Amygdala (tissue), 56 donors: ENCODE data around the gene VSIR.

Source experiments
- DNase-seq, 56 donors: peaks; one replicate each; lab custom pipeline; 2025; lab: John Stamatoyannopoulos, UW

The VSIR gene

GRCh38 chr10:71807557-71808510, 34.5 kb upstream of the VSIR start:
- DNase-seq = no peak

- DNase-seq = no peak
Observed at GRCh38 chr10:71806704-71807556, 33.6 kb upstream of the VSIR start.

DNA sequence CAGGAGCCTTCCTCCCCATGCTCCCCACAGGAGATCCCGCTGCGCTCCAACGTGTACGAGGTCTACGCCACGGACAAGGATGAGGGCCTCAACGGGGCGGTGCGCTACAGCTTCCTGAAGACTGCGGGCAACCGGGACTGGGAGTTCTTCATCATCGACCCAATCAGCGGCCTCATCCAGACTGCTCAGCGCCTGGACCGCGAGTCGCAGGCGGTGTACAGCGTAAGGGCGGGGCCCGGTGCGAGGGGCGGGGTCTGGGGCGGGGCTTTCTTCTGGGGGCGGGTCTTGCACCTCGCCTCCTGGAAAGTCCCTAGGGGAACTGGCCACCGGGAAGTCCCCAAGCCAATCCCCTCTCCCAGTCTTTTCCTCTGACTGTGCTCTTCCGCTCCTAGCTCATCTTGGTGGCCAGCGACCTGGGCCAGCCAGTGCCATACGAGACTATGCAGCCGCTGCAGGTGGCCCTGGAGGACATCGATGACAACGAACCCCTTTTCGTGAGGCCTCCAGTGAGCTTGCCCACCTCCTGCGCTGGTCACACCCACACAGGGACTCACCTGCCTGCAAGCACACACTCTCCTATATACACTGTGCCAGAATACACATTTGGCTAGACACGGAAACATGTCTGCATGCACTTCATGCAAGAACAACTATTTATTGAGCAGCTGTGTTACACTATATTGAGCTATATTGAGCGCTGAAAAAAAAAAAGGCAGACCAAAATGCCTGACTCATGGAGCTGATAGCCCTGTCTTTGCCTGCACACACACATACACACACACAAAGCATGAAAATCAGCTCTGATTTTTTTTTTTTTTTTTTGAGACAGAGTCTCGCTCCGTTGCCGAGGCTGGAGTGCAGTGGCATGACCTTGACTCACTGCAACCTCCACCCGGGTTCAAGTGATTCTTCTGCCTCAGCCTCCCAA, 32.7 kb upstream of the VSIR start:
- peak in 18 of 56 donors; percentile 9 to 61 (median 35) for DNase-seq

GRCh38 chr10:71804077-71804476, 30.8 kb upstream of the VSIR start:
- peak in 13 of 56 donors; percentile 12 to 70 (median 31) for DNase-seq

DNA sequence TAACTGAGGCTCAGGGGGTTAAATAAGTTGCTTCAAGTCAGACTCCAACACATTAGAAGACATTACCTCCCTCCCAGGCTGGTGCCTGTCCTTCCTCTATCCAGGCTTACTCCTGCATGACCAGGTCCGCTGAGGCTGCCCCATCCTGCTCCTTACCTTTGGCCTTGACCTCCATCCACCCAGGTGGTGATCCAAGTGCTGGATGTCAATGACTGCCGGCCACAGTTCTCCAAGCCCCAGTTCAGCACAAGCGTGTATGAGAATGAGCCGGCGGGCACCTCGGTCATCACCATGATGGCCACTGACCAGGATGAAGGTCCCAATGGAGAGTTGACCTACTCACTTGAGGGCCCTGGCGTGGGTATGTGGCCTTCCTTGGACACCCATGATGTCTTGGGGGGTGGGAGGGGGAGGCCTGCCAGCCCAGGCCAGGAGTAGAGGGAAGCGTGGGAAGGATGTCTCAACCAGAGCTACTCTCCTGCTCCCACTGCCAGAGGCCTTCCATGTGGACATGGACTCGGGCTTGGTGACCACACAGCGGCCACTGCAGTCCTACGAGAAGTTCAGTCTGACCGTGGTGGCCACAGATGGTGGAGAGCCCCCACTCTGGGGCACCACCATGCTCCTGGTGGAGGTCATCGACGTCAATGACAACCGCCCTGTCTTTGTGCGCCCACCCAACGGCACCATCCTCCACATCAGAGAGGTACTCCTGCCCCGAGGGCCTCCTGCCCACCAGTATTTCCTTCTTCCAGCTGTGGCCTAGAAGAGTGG, 29.6 kb upstream of the VSIR start:
- DNase-seq = no peak

- DNase-seq = no peak
Observed at GRCh38 chr10:71802235-71802634, 28.9 kb upstream of the VSIR start.

- no peak for DNase-seq
Observed at GRCh38 chr10:71801361-71801760, 28.0 kb upstream of the VSIR start.

GRCh38 chr10:71799608-71800453, 26.5 kb upstream of the VSIR start:
- no peak for DNase-seq

GRCh38 chr10:71799112-71799511, 25.8 kb upstream of the VSIR start:
- DNase-seq = no peak

- no peak for DNase-seq
Observed at GRCh38 chr10:71798308-71798624, 24.9 kb upstream of the VSIR start.

DNA sequence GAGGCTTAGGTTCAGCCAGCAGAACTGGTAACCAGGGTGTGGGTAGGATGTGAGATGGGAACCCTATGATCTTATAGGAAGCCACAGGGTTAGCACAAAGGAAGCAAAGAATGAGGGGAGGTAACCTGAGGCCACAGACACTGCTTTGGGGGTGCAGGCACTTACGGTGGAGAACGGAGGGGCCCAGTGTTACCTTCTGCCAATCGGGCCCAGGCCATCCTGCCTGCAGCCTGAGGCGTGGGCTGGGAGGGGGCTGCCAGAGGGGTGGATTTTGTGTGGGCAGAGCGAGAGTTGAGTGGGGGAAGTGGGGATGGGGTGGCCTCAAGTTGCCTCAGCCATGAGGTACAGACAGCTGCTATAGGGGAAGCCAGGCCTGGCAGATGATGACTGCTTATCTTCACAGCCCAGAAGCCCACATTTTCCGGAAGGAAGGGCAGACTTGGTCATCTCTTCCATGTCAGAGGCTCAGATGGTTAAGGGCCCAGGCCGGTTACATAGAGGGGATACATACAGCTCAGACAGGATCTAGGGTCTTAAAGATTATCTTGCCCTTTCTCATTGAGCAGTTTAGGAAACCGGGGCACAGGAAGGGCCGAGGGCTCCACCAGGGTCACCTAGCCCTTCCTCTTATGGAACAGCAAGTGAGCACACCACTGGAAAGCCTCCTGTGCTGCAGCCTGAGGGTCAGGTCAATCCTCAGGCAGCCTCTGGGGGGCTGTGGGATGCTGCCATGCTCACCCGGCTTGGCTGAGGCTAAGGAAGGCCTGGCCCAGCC, 24.4 kb upstream of the VSIR start:
- peak in 1 of 56 donors; percentile 11 for DNase-seq

DNA sequence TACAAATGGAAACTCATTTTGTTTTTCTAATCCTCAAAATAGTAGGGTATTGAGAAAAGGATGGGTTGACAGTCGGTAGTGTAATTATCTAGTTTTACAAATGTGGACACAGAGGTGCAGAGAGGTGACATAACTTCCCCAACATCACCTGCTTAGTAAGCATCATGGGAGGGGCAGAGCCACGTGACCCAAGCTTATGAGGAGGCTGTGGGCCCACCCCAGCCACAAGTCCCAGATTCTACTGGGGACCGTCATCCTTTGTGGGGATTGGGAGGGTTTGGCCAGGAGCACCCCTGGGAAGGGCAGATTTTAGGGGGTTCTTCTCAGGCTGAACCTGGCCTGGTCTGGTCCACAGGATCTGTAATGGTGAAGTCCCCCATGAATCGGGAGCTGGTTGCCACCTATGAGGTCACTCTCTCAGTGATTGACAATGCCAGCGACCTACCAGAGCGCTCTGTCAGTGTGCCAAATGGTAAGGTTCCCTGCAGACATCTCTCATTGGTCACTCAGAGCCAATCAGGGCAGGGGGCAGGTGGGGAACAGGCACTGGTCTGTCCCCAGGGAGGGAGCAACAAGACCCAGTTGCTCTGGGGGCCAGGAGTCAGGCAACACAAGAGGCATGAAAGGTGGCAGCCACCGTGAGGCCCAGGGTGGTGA, 23.6 kb upstream of the VSIR start:
- no peak for DNase-seq

- no peak for DNase-seq
Observed at GRCh38 chr10:71795248-71795647, 21.9 kb upstream of the VSIR start.

DNA sequence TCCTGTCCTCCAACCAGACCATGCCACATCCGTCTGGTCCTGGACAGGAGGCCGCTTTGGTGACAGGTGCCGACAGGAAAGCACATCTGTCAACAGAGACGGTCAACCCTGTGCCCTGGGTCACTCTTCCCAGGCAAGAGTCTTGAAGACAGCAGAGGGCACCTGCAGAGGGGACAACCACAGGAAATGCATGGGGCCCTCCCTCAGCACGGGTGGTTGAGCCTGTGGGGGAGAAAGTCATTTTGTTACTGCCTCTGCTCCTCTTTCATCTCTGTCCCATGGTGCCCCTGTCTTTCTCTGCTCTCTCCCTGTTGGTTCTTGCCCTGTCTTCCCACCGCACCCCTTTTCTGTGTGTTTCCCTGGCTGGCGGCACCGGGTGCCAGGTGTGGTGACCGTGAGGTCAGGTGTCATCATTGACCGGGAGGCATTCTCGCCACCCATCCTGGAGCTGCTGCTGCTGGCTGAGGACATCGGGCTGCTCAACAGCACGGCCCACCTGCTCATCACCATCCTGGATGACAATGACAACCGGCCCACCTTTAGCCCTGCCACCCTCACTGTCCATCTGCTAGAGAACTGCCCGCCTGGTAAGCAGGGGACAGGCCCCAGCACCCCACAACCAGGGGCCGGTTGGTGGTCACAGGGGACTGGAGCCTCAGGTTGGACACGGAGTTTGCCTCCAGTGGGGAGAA, 17.6 kb upstream of the VSIR start:
- DNase-seq = no peak

DNA sequence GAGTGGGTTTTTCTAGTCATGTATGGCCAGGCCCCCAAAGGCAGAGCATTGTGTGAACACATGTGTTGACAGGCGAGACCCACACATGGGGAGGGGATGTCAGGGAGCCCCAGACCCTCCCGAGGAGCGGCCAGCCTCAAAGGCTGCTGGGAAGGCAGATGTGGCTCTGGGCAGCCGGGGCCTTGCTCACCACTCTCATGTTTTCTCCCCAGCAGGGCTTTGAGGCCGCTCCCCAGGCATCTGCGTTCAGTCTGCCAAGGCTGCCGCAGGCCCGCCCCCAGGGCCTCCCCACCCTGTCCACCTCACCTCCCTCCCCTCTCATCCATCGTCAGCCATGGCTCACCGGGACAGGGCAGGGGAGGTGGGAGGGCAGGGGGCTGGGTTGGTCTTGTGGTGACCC, 16.6 kb upstream of the VSIR start:
- no peak for DNase-seq

DNA sequence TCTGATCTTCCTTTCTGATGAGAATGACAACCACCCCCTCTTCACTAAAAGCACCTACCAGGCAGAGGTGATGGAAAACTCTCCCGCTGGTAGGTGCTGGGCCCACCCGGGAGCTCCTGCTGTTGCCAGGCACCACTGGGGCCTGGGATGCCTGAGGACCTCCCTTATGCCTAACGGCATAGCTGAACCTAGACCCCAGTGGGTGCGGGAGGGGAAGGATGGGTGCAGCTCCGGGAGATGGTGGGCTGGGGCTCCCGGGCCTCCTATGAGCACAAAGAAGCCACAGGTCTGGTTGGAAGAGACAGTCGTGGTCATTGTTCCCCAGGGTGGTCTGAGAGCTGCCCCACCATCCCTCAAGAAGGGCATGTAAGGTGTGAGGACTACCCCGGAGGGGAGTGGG, 15.6 kb upstream of the VSIR start:
- no peak for DNase-seq
